Stimulated activated effector memory CD8-positive, alpha-beta T cell treated with anti-CD3 and anti-CD28 coated beads, Interleukin-12 subunit alpha, Interleukin-12 subunit beta, amount 100 ng/mL, for 72 hours (primary cell): ENCODE results near the gene HNRNPH1.
A peak's percentile ranks its signal among the peaks of the same experiment; 100 is the strongest.
"Not testable (repeated sequence)": the region's sequence is repeated elsewhere in the genome, so short reads cannot be mapped to it uniquely, and the experiment has no call there.

Experiments
- ATAC-seq: fragments of 150-1000 bp; cut with Tn5 transposase; 2 replicates; pipeline ENCODE4 v1.10.0; 2021
- DNase-seq, 2 donors: peaks; one replicate each; pipeline ENCODE4 v3.0.0; 2021 to 2022; ENCODE audit warnings: low spot score in 2 of 2
- H3K27ac Mint-ChIP-seq: one replicate; pipeline ENCODE4 v1.8.0; 2022; ENCODE audit warnings: mild to moderate bottlenecking, mixed read lengths
- H3K36me3 Mint-ChIP-seq: one replicate; pipeline ENCODE4 v1.8.0; 2022; ENCODE audit warnings: mild to moderate bottlenecking, mixed read lengths
- H3K4me1 Mint-ChIP-seq: one replicate; pipeline ENCODE4 v1.8.0; 2022; ENCODE audit warnings: mixed read lengths
- H3K4me3 Mint-ChIP-seq: one replicate; pipeline ENCODE4 v1.8.0; 2022; ENCODE audit warnings: mild to moderate bottlenecking, mixed read lengths
- H3K9me3 Mint-ChIP-seq: one replicate; pipeline ENCODE4 v1.8.0; 2022; ENCODE audit warnings: mixed read lengths

The HNRNPH1 gene, protein sequence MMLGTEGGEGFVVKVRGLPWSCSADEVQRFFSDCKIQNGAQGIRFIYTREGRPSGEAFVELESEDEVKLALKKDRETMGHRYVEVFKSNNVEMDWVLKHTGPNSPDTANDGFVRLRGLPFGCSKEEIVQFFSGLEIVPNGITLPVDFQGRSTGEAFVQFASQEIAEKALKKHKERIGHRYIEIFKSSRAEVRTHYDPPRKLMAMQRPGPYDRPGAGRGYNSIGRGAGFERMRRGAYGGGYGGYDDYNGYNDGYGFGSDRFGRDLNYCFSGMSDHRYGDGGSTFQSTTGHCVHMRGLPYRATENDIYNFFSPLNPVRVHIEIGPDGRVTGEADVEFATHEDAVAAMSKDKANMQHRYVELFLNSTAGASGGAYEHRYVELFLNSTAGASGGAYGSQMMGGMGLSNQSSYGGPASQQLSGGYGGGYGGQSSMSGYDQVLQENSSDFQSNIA

GRCh38 chr5:179623003-179623905 lies at the start of gene HNRNPH1:
HNRNPH1 (minus strand) TSS chr5:179623671; CDS start chr5:179623133, 538 bp downstream.
- Mint-ChIP-seq H3K36me3 (peaks cover 65% of the 10 kb centered on the region), H3K27ac (peak within 1 kb of the TSS; percentile 100), H3K9me3 (no peaks in the 10 kb centered on the region), H3K4me3 (peak within 1 kb of the TSS; percentile 96), H3K4me1 (peaks cover 59% of the 10 kb centered on the region)
- peak; percentile 96 to 99 for DNase-seq
- ATAC-seq = peak; percentile 79

GRCh38 chr5:179668391-179668790 lies 44.9 kb upstream of the HNRNPH1 start:
- Mint-ChIP-seq H3K9me3 (no peaks in the 10 kb centered on the region), H3K27ac (no peak overlapping the region), H3K4me1 (peaks cover 6% of the 10 kb centered on the region), H3K4me3 (no peak overlapping the region), H3K36me3 (no peaks in the 10 kb centered on the region)
- DNase-seq (peak; percentile 26 to 60), ATAC-seq (peak; percentile 86)

DNA sequence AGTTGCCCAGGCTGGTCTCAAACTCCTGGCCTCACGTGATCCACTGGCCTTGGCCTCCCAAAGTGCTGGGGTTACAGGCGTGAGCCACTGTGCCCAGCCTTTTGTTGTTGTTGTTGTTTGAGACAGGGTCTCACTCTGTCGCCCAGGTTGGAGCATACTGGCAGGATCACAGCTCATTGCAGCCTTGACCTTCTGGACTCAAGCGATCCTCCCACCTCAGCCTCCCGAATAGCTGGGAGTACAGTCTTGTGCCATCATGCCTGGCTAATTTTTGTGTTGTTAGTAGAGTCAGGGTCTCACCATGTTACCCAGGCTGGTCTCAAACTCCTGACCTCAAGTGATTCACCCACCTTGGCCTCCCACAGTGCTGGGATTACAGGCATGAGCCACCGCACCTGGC lies 38.2 kb upstream of the HNRNPH1 start:
- H3K4me1 Mint-ChIP-seq, H3K9me3 Mint-ChIP-seq, DNase-seq, H3K36me3 Mint-ChIP-seq, H3K4me3 Mint-ChIP-seq, ATAC-seq, H3K27ac Mint-ChIP-seq: not testable (repeated sequence)

GRCh38 chr5:179658179-179658856 lies 34.8 kb upstream of the HNRNPH1 start:
- peak in 1 of 2 donors; percentile 52 for DNase-seq
- not testable (repeated sequence) for H3K4me1 Mint-ChIP-seq, H3K36me3 Mint-ChIP-seq, H3K9me3 Mint-ChIP-seq, H3K27ac Mint-ChIP-seq
- peak overlapping the region; percentile 66 for H3K4me3 Mint-ChIP-seq
- peak; percentile 82 for ATAC-seq

DNA sequence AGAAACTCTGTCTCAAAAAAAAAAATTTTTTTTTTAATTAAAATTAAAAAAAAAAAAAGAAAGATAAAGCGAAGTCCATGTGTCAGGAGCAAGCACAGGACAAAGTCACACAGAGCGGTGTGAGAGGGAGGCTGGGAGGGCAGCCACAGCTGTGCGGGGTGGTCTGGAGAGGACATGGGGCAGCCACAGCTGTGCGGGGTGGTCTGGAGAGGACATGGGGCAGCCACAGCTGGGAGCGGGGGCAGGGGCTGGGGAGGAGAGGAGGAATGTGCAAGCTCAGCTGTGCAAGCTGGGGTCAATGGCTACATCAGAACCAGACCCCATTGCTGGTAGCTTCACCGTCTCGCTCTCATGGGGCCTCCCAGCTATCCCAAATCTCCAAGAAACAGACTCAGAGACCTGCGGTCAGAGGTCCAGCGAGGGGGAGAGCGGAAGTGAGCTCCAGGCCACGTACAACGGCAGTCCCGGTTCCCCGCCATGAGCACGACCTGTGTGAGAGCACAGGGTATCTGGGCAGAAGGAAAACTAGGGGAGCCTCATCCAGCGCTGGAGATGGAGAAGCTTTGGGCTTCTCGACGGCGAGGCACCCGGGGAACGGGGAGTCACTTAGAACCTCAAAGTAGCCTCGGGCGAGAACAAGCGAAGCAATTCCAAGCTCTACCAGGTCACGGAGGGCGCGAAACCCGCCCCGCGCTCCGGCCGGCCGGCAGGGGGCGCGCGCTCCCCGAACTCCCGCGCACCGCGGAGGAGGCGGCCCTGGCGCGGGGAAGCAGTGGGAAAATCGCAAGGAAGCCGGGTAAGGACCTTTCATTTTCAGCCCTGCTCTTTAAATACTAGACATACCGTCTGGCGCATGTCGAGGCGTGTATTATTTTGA lies 34.1 kb upstream of the HNRNPH1 start:
- not testable (repeated sequence) for H3K36me3 Mint-ChIP-seq, H3K4me3 Mint-ChIP-seq, H3K9me3 Mint-ChIP-seq, H3K27ac Mint-ChIP-seq, H3K4me1 Mint-ChIP-seq
- DNase-seq (peak in 1 of 2 donors; percentile 70), ATAC-seq (peak; percentile 97)

DNA sequence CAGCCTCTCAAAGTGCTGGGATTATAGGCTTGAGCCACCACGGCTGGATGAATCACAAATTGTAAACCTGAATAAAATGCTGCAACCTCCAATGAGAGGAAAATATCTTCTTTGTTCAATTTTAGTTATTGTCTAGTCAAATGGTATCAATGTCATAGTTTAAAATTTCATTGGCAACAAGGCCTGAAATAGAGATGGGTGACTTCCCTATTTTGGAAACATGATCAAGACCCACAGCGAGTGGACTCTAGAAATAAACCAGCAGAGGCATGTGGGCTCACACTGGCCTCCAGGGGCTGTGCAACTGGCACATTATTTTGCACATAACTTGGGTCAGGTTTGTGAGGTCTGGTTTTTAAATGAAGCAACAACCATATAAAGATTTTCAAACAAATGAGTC lies 29.7 kb upstream of the HNRNPH1 start:
- ATAC-seq, H3K4me1 Mint-ChIP-seq, H3K36me3 Mint-ChIP-seq, H3K27ac Mint-ChIP-seq, H3K4me3 Mint-ChIP-seq, DNase-seq, H3K9me3 Mint-ChIP-seq: not testable (repeated sequence)

- not testable (repeated sequence) for ATAC-seq, H3K27ac Mint-ChIP-seq, H3K4me3 Mint-ChIP-seq, H3K36me3 Mint-ChIP-seq, H3K9me3 Mint-ChIP-seq, DNase-seq, H3K4me1 Mint-ChIP-seq
These were observed 26.8 kb upstream of the HNRNPH1 start for GRCh38 chr5:179650245-179650644.

- not testable (repeated sequence) for DNase-seq, ATAC-seq, H3K36me3 Mint-ChIP-seq, H3K27ac Mint-ChIP-seq, H3K4me3 Mint-ChIP-seq, H3K9me3 Mint-ChIP-seq, H3K4me1 Mint-ChIP-seq
These were observed 25.8 kb upstream of the HNRNPH1 start for GRCh38 chr5:179649166-179649703.

DNA sequence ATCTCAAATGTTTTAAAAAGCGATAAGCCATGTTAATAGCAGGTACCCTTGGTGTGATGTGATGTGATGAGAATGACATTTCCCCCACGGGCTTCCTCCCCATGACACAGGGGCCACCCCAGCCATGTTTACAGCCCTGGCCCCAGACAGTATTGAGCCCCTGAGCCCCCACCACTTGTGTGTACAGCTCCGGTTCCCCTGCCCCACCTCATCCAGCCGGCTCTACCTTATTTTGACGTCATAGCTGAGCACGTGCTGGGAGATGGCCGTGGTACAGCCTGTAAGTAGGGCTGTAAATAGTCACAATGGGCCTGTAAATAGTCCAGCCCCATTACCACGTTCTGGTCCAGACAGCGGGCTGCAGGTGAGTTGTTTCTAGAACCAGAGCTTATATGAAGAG lies 24.9 kb upstream of the HNRNPH1 start:
- Mint-ChIP-seq H3K9me3 (no peaks in the 10 kb centered on the region), H3K4me3 (no peak overlapping the region), H3K36me3 (no peaks in the 10 kb centered on the region), H3K4me1 (no peaks in the 10 kb centered on the region), H3K27ac (no peak overlapping the region)
- ATAC-seq = no peak
- no peak for DNase-seq

DNA sequence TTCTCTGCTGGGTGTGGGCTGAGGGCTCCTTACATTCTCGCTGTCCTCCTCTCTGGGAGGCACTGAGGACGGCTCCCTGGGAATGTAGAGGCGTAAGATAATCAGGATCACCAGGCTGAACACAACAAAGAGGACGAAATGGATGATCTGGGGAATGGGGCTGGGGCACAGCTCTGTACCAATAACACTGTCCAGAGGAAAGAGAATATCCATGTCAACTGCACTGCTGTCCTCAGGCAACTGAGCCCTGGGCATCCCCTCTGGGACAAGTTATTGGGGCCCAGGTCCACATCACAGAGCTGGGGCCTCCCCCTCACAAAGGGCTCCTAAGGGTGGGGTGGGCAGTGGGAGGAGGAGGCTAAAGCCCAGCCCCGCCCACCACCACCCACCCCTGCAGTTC lies 21.3 kb upstream of the HNRNPH1 start:
- H3K36me3 Mint-ChIP-seq, H3K27ac Mint-ChIP-seq, DNase-seq, H3K9me3 Mint-ChIP-seq, H3K4me1 Mint-ChIP-seq, H3K4me3 Mint-ChIP-seq, ATAC-seq: not testable (repeated sequence)

DNA sequence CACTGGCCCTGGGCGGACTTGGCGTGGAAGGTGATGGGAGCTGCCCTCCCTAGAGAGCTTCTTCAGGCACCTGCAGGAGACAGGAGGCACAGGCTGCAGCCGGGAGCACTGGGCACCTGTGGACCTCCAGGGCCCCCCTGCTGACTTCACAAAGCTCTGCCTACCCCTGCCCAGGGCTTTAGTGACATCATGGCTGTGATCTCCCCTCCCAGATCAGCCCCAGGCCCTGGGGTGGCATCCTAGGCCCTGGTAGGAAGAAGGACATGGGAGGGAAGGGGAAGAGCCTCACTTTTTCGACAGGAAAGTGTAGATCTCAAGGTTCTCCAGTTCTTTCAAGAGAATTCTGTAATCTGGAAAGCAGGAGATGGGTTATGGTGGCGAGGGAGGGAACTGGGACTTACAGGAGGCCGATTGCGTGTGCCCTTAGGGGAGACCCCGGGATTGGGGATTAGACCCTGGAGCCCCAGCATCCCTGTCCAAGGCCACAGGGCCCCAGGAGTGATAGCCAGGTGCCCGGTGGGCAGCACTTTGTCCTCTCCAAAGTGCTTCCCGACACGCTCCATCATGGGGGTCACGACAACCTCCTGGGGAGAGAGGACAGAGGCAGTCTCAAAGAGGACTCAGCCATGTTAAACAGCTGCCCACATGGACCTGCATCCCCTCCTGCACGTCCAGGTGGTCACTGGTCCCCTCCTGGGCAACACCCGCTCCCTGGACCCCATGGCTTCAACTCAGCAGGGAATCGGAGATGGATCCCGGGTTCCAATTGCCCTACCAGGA lies 19.9 kb upstream of the HNRNPH1 start:
- not testable (repeated sequence) for H3K4me1 Mint-ChIP-seq, H3K36me3 Mint-ChIP-seq, DNase-seq, H3K9me3 Mint-ChIP-seq, H3K27ac Mint-ChIP-seq, H3K4me3 Mint-ChIP-seq, ATAC-seq

- not testable (repeated sequence) for DNase-seq, H3K27ac Mint-ChIP-seq, H3K9me3 Mint-ChIP-seq, H3K36me3 Mint-ChIP-seq, ATAC-seq, H3K4me3 Mint-ChIP-seq, H3K4me1 Mint-ChIP-seq
These were observed 19.2 kb upstream of the HNRNPH1 start for GRCh38 chr5:179642626-179643025.

GRCh38 chr5:179641745-179642144 lies 18.3 kb upstream of the HNRNPH1 start:
- H3K4me1 Mint-ChIP-seq, H3K9me3 Mint-ChIP-seq, H3K36me3 Mint-ChIP-seq, H3K27ac Mint-ChIP-seq, ATAC-seq, H3K4me3 Mint-ChIP-seq, DNase-seq: not testable (repeated sequence)

DNA sequence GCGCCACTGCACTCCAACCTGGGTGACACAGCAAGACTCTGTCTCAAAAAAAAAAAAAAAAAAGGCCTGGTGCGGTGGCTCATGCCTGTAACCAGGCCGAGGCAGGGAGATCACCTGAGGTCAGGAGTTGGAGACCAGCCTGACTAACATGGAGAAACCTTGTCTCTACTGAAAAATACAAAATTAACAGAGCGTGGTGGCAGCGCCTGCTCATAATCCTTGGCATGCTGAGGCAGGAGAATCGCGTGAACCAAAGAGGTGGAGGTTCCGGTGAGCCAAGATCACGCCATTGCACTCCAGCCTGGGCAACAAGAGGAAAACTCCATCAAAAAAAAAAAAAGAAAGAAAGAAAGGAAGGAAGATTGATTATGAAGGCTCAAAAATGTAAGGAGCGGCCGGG lies 15.8 kb upstream of the HNRNPH1 start:
- H3K36me3 Mint-ChIP-seq, H3K9me3 Mint-ChIP-seq, H3K27ac Mint-ChIP-seq, DNase-seq, ATAC-seq, H3K4me1 Mint-ChIP-seq, H3K4me3 Mint-ChIP-seq: not testable (repeated sequence)
